Lung (tissue), 12 donors: ENCODE data around the gene SCRN2. TPM values are rescaled to one million over a fixed set of nuclear protein-coding genes. Genes with fewer than 3 reads are reported as not detected.

Experiments used
- ATAC-seq: fragments of 200-7000 bp; cut with Tn5 transposase; one replicate; pipeline ENCODE4 v1.9.1; 2020; ENCODE audit warnings: moderate number of reproducible peaks; ENCODE audit not compliant: insufficient read depth, low FRiP score
- DNase-seq, 3 donors: peaks; one replicate each; pipeline ENCODE4 v3.0.0-alpha.2; 2013 to 2017
- H3K27ac ChIP-seq, 2 donors: one replicate each; pipeline ENCODE4 v1.5.1; 2013; ENCODE audit warnings: mild to moderate bottlenecking in 2 of 2, moderate library complexity in 2 of 2, control low read depth in 1 of 2, inconsistent platforms in 1 of 2, low read depth in 1 of 2, low read length in 1 of 2
- H3K27me3 ChIP-seq, 3 donors: one replicate each; pipeline ENCODE4 v1.5.1; 2013; ENCODE audit warnings: low read length in 2 of 3; ENCODE audit not compliant: control insufficient read depth in 3 of 3, insufficient read depth in 3 of 3
- H3K36me3 ChIP-seq, 4 donors: one replicate each; pipeline ENCODE4 v1.5.1; 2013; ENCODE audit warnings: low read length in 4 of 4, mild to moderate bottlenecking in 1 of 4, moderate library complexity in 1 of 4; ENCODE audit not compliant: control insufficient read depth in 4 of 4, insufficient read depth in 4 of 4
- H3K4me1 ChIP-seq, 5 donors: one replicate each; pipeline ENCODE4 v1.5.1; 2013; ENCODE audit warnings: low read length in 5 of 5, mild to moderate bottlenecking in 2 of 5, moderate library complexity in 1 of 5; ENCODE audit not compliant: control insufficient read depth in 5 of 5, insufficient read depth in 5 of 5
- H3K4me3 ChIP-seq: one replicate; pipeline ENCODE4 v1.5.1; 2013; ENCODE audit warnings: mild to moderate bottlenecking, control low read depth, moderate library complexity
- H3K9ac ChIP-seq, 2 donors: one replicate each; pipeline ENCODE4 v1.5.1; 2013; ENCODE audit warnings: low read length in 2 of 2, control low read depth in 1 of 2; ENCODE audit not compliant: insufficient read depth in 1 of 2
- H3K9me3 ChIP-seq, 4 donors: one replicate each; pipeline ENCODE4 v1.5.1; 2013; ENCODE audit warnings: low read length in 3 of 4, mild to moderate bottlenecking in 1 of 4, moderate library complexity in 1 of 4; ENCODE audit not compliant: control insufficient read depth in 4 of 4, insufficient read depth in 3 of 4
- WGBS, 2 donors: extraction: QIAGEN DNeasy Blood & Tissue Kit; methylation state at CpG; one replicate each; pipeline ENCODE4 v1.1.7; 2013; 5-methylcytosine and 5-hydroxymethylcytosine counted together
- polyA plus RNA-seq, 2 donors: library from polyadenylated mRNA; stranded (reverse); fragments of 200-250 nt; gene quantifications; one replicate each; pipeline ENCODE4 v1.2.1, GENCODE V29; 2013
- total RNA-seq, 2 donors: library from RNA; depleted of rRNA in 1 of 2; stranded (reverse); fragments of >200 nt in 1 of 2; gene quantifications; one replicate each; pipeline ENCODE4 v1.2.1, GENCODE V29; 2014 to 2021
- TF ChIP-seq, protein P1 (sequence below): IDR thresholded peaks from 2 replicates; pipeline ENCODE4 v1.5.1; 2012; ENCODE audit warnings: mild to moderate bottlenecking; ENCODE audit errors: control extremely low read depth, extremely low read depth
- donor health status: control.
- donor health status: control.
- donor health status: Bipolar disorder and iron deficiency.
- donor health status: healthy.
- donor health status: DM: yes; HTN: yes; CAD: no.

SCRN2 gene
- total and polyA plus RNA-seq, 4 donors, result 22.8 to 61.7 (median 32.2) TPM

DNA sequence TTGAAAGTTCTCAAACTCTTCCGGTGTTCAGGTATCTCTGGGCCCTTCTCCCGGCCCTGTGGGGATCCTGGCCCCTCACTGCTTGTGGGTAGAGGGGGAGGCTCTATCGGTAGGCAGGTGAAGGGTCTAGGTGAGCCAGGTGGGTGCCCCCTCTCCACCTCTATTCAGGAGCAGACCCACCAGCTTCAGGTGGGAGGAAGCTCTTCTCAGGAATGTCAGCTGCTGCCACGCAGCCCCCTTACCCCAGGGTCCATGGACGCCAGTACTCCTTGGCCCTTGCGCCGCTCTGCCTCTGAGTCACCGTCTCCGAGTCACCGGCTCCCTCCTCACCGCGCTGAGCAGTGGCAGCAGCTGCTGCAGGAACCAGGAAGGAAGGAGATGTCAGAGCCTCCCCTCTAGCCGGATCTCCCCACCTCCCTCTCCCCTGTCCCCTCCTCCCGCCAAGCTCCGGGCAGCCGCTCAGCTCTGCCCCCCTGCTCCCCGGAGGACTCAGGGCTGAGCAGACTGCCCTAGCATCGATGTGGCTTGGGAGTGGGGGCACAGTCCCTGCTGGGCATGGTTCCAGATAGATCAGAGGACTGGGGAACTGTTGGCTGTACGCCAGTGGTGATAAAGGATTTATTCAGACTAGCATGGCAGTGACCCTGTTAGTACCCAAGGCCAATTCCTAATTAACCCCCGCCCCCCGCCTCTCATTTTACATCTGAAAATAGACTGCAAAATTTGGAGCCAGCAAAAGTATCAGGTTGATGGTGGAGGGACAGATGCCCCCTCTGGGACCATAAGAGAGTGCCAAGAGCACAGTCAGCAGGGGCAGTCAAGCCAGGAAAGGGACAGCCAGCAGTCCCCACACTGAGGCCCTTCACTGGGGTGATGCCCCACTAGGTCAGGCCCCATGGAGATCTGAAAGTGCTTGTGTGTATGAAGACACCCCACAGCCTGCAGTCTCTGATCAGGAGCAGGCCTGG is 19.4 kb downstream of the SCRN2 start, which contains the start of gene OSBPL7:
OSBPL7 (minus strand) TSS at position 371 of the 968 bp plus-strand sequence. CDS start 1,516 bp downstream, outside the sequence.
- peak within 1 kb of the TSS in 1 of 2 donors; percentile 84 for H3K27ac ChIP-seq
- peak; percentile 90 for ATAC-seq
- peaks cover 2 to 20% (median 7%) of the 10 kb centered on the region in 5 donors for H3K4me1 ChIP-seq
- DNase-seq, result peak; percentile 85 to 91 (median 88)
- H3K9ac ChIP-seq, result peak within 1 kb of the TSS; percentile 44 to 76
- peak within 1 kb of the TSS; percentile 59 for H3K4me3 ChIP-seq
- H3K36me3 ChIP-seq, result peaks cover 10 to 46% (median 19%) of the 10 kb centered on the region in 4 donors
- 9% methylated on average over 18 to 21 of the region's 21 CpGs for WGBS, 2 donors
- no peaks in the 10 kb centered on the region for H3K9me3 ChIP-seq
- TF ChIP-seq, protein P1, sequence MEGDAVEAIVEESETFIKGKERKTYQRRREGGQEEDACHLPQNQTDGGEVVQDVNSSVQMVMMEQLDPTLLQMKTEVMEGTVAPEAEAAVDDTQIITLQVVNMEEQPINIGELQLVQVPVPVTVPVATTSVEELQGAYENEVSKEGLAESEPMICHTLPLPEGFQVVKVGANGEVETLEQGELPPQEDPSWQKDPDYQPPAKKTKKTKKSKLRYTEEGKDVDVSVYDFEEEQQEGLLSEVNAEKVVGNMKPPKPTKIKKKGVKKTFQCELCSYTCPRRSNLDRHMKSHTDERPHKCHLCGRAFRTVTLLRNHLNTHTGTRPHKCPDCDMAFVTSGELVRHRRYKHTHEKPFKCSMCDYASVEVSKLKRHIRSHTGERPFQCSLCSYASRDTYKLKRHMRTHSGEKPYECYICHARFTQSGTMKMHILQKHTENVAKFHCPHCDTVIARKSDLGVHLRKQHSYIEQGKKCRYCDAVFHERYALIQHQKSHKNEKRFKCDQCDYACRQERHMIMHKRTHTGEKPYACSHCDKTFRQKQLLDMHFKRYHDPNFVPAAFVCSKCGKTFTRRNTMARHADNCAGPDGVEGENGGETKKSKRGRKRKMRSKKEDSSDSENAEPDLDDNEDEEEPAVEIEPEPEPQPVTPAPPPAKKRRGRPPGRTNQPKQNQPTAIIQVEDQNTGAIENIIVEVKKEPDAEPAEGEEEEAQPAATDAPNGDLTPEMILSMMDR, result peak; percentile 3
- no peaks in the 10 kb centered on the region for H3K27me3 ChIP-seq

DNA sequence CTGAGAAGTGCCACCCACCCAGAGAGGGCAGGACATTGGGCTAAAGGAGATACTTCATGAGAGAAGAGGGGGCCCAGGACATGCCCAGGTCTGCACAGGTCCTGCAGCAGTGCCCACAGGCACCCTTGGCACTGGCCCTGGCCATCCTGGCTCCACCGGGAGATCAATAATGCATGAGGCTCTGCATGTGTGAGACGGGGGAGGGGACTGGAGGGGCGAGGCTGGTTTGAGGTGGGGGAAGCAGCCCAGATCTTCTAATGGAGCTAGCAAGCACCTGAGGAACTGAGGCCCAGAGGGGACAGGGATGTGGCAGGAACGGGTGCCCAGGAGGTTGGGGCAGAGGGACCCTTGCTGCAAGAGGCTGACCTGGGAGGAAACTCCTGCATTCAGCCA is 20.0 kb downstream of the SCRN2 start:
- Histone ChIP-seq H3K4me1 (peaks cover 2 to 20% (median 7%) of the 10 kb centered on the region in 5 donors), H3K27me3 (no peaks in the 10 kb centered on the region), H3K4me3 (peak overlapping the region; percentile 59), H3K9ac (peak overlapping the region; percentile 44 to 76), H3K27ac (peak overlapping the region in 1 of 2 donors; percentile 84), H3K9me3 (no peaks in the 10 kb centered on the region), H3K36me3 (peaks cover 5 to 46% (median 15%) of the 10 kb centered on the region in 4 donors)
- 7 to 8% methylated on average over 4 of the region's 4 CpGs for WGBS, 2 donors
- DNase-seq, result no peak
- ATAC-seq, result no peak
- TF ChIP-seq, protein P1, result no peak

DNA sequence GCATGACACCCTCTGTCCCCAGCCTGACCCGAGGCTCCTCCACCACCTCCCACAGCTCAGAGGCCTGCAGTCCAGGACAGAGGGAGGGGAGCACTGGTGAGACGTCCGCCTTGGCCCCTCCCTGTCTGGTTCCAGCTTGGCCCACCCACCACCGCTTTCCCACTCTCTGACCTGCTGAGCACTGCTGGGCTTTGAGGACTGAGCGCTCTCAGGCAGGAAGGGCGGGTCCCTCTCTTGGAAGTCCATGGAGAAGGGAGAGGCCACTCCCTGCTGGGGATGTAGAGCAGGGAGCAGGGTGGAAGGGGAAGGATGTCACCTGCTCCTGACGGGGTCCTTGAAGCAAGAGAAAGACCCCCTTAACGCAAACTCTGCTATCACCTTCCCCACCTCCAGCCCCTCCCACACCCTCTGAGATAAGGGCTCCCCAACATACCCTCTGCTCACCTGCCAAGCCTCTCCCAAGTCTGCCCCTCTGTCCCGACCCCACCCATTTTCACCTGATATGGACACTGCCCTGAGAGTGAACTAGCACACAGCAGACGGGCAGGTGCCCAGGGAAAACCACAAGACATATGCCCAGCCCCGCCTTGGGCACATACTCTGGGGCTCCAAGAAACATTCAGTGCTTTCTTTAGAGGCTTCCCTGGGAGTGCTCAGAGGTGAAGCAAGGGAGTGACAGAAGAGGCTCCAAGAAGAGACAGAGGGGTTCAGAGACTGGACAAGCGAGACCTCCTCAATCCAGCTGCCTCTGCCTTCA is 20.9 kb downstream of the SCRN2 start:
- H3K4me3 ChIP-seq, result no peak overlapping the region
- ATAC-seq (no peak), DNase-seq (no peak)
- WGBS, 2 donors, result 51 to 70% methylated on average over 12 of the region's 12 CpGs
- peaks cover 2 to 20% (median 7%) of the 10 kb centered on the region in 5 donors for H3K4me1 ChIP-seq
- TF ChIP-seq, protein P1, result no peak
- no peaks in the 10 kb centered on the region for H3K9me3 ChIP-seq
- H3K9ac ChIP-seq, result peak overlapping the region in 1 of 2 donors; percentile 37
- H3K27ac ChIP-seq, result peak overlapping the region in 1 of 2 donors; percentile 84
- H3K36me3 ChIP-seq, result peaks cover 5 to 50% (median 13%) of the 10 kb centered on the region in 4 donors
- no peaks in the 10 kb centered on the region for H3K27me3 ChIP-seq
